CD4-positive, alpha-beta T cell treated with Interleukin-10 for 1 hour (primary cell): ENCODE results near the gene RNF187.

Source experiments
- DNase-seq: peaks from one replicate; pipeline ENCODE4 v3.0.0-alpha.2; 2020

RNF187 gene

DNA sequence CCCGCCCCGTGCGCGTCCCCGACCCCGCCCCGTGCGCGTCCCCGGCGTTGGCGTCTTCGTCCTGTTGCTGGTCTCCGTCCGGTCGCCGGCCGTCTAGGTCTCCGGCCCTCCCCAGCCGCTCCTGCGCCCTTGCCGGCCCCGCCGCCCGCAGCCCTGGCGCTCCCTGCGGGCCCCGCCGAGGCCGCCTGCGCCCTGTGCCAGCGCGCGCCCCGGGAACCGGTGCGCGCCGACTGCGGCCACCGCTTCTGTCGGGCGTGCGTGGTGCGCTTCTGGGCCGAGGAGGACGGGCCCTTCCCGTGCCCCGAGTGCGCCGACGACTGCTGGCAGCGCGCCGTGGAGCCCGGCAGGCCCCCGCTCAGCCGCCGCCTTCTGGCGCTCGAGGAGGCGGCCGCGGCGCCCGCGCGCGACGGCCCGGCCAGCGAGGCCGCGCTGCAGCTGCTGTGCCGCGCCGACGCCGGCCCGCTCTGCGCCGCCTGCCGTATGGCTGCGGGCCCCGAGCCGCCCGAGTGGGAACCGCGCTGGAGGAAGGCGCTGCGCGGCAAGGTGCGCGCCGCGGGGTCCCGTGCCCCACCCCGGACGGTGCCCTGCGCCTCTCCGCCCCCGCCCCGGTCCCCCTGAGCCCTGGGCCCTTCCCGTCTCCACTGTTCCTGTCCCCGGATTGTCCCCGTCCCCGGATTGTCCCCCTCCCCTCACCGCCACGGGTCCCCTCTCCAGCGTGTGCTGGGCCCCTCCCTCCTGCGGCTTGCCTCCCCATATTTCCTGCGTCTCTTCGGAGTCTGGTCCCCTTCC, at the start of gene RNF187:
Gene RNF187 (plus strand): TSS at position 47 of the 789 bp plus-strand sequence.
- no peak for DNase-seq

DNA sequence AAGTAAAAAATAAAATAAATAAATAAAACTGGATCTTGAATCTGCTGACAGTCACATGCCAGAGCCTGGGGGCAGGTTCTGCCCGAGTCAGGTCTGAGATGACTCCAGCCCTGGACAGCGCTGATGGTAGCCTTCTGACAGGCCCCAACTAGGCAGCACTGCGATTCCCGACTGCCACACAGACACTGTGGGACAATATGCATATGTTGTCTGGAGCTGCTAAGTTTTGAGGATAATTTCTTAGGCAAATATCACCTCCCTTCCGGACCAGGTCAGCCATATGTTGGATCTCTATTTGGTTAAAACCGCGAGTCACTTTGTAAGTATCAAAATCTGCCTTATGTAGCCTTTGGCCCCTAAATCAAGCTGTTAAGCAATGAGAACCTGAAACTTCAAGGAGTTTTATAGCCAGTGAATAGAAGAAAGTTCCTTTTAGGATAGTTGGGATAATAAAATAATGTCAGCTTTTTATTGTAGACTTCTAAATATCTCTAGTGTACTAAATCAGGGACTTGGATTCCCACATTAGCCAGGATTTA, 49.7 kb upstream of the RNF187 start:
- DNase-seq, result no peak

DNA sequence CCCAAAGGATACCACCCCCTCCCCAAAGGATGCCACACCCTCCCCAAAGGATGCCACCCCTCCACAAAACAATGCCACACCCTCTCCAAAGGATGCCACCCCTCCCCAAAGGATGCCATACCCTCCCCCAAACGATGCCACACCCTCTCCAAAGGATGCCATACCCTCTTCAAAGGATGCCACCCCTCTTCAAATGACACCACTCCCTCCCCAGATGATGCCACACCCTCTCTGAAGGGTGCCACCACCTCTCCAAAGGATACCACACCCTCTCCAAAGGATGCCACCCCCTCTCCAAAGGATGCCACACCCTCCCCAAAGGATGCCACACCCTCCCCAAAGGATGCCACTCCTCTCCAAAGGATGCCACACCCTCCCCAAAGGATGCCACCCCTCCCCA, 48.9 kb upstream of the RNF187 start:
- no peak for DNase-seq

DNA sequence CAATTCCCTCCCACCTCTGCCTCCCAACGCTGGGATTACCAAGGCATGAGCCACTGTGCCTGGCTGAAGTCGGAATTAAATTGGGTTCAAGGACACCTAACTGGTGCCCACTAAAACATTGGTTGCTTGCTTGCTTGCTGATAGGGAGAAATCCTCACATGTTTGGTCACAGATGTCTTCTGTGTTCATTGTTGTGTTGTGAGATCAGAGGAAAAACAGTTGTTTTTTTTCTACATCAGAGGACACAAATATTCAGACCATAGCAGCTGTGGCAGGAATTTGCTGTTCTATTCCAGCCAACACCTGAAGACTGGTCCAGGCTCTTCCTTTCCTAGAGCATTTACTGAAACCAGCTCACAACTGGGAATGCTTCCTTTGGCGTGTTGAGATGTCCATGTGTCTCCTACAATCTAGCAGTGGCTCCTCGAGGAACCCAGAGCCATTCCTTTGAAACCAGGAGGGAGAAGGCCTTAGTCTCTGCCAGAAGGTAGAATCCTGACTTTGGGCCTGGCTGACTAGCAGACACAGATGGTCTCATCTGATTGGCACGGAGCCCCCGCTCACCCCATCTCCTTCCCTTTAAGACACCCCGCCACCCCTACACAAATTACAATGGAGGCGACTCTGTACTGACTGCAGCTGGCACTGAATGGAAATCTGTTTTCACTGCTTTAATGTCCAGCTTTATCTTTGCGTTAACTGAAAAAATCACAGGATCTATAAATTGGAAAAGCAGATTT, 46.3 kb upstream of the RNF187 start:
- DNase-seq, result no peak

DNA sequence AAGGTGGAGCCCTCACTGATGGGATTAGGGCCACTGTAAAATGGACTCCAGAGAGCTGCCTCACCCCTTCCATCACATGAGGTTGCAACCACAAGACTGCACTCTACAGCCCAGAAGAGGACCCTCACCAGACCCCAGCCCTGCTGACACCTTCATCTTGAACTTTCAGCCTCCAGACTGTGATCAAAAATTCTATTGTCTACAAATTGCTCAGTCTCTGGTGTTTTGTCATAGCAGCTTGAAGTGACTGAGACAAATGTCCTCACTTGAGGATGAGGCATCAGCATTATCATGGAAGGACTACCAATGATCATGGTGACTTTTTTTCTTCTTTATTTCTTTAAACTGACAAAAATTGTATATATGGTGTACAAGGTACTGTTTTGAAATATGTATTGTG, 43.8 kb upstream of the RNF187 start:
- no peak for DNase-seq

DNA sequence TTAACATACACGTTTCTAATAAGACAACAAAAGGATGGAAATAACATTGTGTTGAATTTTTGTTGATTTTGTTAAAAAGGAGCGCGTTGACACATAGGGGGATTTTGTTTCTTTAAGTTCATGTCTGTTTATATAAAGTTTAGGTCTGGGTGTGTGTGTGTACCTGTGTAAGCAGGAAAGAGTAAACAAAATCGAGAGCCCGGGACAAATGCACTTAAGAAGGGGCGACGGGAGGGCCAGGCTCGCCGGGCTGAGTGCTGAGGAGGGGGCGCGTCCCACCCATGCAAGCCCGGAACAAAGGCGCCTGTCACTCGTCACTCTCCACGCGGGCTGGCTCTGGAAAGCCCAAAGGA, 41.7 kb upstream of the RNF187 start:
- DNase-seq, result no peak

DNA sequence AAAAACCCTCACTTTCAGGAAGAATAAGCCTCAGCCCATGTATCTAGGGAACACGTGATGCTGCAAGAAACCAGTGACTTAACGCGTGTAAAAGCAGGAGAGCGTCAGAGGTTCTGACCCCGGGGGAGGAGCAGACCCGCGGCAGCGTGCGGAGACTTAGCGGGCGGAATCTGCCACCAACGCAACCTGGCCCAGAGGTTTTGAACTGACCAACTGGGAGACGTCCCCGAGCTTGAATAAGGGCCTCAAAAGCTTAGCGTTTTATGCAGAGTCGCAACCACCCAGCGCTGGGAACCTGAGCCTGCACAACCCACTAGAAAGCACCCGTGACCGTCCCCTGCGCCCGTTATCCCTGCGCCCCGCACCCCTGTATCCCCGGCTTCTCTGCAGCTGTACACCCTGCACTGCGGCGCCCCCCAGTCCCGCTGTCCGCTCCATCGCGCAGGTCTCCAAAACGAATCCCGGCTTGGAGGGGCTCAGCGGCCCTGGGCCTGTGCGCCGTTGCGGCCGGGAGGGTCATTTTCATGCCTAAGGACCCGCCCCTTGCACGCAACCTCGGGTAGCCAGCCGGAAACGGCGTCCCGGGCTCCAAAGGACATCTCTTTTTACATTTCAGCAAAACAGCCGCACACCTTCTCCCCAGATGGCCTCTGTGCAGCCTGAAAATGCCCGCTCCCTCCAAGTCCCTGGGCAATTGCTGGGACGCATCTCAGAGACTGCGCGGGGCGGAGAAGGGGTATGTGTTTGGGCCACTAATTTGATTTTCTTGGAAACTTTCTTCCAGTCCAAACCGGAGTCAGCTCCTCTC, 41.1 kb upstream of the RNF187 start:
- DNase-seq, result peak; percentile 31

DNA sequence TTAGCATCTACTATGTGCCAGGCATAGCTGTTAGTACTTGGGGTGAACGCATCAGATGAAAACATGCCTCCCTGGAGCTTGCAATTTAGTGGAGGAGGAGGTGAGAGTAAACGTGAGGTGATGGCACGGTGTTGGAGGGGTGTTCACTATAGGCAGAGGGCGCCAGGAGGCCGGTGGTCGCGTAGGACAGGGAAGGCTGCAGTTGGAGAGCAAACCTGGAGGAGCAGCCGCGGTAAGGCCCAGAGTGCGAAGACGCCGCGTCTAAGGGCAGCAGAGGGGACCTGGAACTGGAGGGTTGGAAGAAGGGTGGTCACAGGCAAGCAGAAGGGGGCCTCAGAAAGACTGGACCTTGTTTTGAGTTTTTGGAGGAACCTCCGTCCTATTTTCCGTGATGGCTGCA, 40.3 kb upstream of the RNF187 start:
- no peak for DNase-seq

DNA sequence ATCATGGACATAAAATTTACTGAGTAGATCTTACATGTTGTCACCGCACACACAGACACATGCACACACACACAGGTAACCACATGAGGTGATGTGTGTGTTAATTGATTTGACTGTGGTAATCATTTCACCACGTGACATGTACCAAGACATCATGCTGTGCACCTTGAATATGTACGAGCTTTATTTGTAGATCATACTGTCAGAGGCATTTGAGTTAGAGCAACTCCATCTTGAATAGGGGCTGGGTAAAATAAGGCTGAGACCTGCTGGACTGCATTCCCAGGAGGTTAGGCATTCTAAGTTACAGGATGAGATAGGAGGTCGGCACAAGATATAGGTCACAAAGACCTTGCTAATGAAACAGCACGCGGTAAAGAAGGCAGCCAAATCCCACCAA, 38.8 kb upstream of the RNF187 start:
- no peak for DNase-seq

DNA sequence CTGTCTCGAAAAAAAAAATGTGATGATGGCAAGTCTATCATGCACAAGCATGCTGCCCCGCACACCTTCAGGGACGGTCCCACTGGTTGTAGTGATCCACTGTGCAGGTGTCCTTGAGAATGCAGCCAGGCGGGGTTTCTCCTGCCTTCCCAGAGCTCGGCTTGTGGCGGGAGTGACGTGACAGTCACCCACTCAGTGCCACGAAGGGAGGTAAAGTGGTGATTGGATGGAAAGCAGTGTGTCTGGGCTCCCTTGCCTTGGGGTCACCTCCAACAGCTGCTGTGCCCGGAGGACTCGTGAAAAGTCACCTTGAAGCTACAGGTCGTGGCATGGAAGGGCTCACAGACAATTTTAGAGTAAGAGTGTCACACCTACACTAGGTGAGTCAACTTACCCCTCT, 37.0 kb upstream of the RNF187 start:
- DNase-seq, result no peak

DNA sequence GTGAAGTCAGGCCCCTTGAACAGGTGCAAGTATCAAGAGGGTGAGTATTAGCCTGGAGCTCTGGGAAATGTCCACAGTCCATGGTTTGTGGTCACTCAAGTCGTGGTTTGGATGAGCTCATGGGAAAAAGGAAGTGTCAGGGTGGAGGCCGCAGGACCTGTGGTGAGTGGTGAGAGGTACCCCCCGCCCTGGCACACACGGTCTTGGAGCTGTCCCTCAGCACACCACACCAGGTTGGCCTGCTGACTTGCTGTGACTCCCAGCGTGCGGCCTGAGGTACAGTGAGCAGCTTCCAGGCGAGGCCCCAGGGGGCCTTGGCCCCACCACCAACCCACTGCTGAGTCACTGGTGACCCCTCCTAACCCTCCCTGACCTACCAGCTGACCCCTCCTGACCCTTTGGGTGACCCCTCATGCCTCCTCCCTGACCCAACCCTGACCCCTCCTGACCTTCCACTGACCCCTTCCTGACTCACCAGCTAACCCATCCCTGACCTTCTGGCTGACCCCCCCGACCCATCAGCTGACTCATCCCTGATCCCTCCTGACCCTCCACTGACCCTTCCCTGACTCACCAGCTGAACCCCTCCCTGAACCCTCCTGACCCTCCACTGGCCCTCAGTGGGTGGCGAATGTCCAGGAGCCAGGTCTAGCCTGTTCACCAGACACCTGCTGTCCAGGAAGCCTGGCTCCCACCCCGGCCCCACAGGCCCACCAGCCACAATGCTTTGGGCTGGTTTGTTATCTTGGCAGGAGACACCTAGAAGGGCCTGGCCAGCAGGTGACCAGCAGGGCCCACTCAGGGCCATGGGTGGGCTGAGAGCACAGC, 34.8 kb upstream of the RNF187 start:
- no peak for DNase-seq

DNA sequence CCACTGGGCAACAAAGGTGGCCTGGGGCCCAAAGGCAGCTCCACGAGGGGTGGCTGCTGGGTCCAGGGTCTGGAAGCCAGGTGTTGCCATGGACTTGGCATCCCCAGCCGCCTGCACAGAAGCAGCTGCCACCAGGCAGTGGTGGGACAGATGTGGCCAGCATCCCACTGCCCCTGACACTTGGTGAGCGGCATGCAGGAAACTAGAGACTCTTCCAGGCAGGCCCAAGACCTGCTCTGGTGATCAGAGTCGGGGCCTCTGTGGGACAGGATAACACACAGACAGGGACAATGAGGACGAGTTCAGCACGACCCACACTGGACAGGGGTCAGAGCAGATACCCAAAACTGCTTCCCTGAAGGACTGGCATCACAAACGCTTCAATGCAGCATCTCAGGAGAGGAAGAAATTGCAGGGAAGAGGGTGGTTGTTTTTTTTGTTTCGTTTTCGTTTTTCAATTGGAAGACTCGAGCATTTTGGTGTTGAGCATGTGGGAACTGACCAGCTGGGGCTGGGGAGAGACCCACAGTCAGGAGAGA, 34.1 kb upstream of the RNF187 start:
- DNase-seq, result no peak

DNA sequence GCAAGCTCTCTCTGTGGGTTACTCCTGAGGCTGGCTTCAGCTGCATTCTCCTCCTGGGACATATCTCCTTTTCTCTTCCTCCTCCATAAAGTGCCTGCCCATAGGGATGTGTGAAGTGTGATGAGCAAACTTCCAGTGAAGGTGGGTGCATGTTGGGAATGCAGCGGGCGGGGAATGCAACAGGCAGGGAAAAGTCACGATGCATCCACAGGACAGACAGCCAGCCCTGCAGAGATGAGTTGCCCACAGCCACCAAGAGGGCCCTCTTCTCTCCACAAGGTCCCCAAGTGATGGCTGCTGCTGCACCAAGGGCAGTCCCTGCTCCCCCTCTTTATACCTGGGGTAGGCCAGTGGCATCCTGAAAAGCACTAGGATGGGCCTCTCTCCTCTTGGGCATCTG, 33.6 kb upstream of the RNF187 start:
- DNase-seq, result no peak

DNA sequence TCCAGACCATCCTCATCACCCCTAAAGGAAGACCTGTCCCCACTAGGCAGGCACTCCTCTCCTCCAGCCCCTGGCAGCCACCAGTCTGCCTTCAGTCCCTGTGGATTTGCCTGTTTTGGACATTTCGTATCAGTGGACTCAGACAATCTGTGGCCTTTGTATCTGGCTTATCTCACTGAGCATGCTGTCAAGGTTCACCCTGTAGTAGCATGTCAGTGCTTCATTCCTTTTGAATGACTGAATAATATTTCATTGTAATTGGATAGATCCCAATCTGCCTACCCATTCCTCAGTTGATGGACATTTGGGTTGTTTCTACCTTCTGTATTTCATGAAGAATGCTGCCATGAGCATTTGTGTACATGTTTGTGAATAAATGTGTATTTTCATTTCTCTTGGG, 32.9 kb upstream of the RNF187 start:
- no peak for DNase-seq

DNA sequence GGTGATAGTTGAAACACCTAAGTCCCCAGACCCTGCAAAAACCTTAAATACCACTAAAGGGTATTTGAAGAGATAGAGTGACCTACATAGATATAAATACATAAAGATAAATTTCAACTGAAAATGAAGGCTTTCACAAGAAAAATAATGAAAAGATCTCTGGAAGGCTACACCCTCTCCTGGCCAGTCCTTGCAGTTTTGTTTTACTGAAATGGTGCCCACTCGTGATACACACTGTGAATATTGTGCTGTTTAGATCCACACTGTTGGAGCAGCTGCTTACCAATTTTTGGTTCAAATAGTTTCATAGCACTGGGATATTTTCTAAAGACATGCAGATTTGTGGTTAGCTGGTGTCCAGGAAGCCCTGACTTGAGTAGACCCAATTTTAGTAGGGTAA, 31.5 kb upstream of the RNF187 start:
- DNase-seq, result no peak

DNA sequence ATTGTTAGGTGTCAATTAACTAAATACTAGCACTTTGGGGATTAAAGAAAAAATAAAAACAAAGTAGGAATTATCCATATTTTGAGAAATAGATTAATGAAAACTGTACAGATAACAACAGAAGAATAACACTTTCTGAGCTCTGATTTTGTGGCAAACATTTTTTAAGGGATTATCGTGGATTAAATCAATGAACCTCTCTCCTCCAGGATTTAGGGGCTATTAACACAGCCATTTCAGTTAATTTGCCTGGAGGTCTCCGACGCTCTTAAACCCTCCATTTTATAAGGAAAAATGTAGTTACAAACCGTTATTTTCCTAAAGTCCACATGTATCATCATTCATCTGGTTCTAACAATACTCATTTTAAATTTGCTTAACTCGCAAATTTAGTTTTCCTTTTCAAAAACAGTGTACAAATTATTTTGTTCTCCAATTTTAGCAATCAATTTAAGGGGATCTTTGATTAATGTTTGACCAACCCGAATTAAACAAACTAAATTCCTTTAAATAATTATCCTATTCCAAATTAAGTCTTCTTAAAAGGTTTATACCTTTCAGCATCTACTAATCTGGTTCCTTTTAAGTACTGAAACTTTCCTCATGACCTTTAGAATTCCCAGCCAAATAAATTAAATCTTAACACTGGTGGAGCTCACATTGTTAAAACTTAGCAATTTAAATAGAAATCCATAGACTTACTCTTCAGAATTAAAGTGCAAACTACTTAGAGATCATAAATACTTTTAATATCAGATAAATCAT, 30.7 kb upstream of the RNF187 start:
- no peak for DNase-seq

DNA sequence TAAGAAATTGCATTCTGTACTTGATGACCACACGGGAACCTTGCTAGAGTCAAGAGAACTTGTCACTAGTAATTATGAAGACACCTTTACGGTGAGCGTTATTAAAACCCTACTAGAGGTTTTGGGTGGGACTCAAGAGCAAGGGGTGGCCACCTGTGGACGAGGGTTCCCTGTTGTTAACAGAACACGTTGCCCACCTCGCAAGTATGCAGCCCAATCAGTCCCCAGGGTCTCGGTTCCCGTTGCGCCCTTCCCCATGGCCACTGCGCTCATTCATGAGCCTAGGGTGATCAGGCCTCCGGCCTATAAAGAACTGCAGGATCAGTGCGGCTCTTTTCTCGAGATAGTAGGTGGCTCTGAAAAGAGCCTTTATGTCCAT, 30.2 kb upstream of the RNF187 start:
- DNase-seq, result no peak

DNA sequence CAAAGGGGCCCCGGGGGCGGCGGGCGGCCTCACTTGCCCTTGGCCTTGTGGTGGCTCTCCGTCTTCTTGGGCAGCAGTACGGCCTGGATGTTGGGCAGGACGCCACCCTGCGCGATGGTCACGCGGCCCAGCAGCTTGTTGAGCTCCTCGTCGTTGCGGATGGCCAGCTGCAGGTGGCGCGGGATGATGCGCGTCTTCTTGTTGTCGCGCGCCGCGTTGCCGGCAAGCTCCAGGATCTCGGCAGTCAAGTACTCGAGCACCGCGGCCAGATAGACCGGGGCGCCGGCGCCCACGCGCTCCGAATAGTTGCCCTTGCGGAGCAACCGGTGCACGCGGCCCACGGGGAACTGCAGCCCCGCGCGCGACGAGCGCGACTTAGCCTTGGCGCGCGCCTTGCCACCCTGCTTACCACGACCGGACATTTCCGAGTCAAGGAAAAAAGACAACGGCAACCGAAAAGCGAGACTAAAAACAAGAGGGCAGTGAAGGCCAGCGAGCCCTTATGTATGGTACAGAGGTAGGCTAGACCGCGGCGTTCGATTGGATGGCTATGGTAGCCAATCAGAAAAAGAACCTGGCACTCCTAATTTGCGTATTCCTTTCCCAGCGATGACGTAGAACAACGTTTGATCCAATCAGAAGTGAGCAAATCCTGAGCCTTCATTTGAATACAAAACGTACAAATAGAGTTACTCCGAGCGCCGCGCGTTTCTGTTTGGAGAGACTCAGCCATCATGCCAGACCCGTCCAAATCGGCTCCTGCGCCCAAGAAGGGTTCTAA, 29.6 kb upstream of the RNF187 start:
- DNase-seq, result peak; percentile 98

DNA sequence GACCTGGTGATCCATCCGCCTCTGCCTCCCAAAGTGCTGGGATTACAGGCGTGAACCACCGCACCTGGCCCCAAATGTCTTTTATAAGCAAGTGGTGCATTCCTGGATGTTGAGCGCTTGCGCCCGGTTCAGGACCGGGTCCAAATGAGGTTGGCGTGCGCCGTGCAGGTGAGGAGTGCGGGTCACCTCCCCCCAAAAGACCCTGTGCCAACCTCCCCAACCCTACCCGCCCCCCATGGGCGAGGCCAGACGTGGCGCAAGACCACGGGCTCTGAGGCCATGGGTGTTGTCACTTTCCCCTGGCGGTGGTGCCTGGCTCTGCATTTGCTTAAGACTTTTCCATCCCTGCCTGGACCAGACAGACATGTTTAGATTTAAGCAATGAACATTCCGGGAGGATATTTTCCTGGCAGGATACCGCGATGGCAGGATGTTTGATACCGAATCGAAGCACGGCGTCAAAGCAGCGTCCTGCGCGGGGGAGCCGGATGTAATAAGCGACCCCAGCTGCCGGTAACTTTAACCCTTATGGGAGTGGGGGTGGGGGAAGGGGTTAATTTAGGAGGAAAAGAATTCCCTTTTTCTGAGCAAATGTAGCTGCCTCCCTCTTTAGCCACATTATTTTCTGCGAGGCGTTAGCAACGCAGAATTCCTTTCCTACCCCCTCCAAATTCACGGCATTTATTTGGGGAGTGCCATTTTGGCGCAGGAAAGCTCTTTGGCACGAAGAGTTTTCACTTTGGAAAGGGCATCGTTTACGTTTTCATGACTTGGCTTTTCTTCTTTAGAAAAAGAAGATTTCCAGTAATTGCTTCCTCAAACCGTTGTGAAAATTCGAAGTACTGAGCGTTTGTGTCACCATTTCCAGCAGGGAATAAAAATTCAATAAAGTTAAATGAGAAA, 27.8 kb upstream of the RNF187 start:
- peak; percentile 63 for DNase-seq

DNA sequence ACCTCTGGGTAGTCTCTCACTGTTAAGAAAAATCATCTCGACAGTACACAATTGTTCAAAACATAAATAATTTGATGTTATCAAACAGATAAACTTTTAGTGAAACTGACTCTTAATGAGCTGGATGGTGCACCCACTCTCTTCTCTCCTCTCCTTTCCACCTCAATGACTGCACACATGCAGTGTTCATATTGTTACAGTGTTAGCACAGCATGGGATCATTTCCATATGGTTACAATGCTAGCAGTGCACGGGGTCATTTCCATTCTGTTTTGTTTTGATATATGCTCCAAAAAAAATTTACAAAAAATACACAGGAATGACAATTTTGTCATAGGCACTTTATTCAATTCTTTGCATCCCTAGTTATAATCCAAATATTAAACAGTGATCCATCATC, 26.4 kb upstream of the RNF187 start:
- no peak for DNase-seq
